Umbilical cord (tissue), 2 donors: ENCODE measurements around the gene COBL. TPM values are rescaled to one million over a fixed set of nuclear protein-coding genes. Genes with fewer than 3 reads are reported as not detected.

Source experiments
- DNase-seq: peaks from one replicate; pipeline ENCODE4 v3.0.0-alpha.2; 2015; ENCODE audit warnings: low spot score
- total RNA-seq: library from RNA; depleted of rRNA; stranded (reverse); fragments of >200 nt; gene quantifications from one replicate; pipeline ENCODE4 v1.2.3, GENCODE V29; 2014; ENCODE audit warnings: low replicate concordance; ENCODE audit not compliant: insufficient read depth

The COBL gene
- total RNA-seq, 1 donor from 2014 or later: 5.3 TPM

DNA sequence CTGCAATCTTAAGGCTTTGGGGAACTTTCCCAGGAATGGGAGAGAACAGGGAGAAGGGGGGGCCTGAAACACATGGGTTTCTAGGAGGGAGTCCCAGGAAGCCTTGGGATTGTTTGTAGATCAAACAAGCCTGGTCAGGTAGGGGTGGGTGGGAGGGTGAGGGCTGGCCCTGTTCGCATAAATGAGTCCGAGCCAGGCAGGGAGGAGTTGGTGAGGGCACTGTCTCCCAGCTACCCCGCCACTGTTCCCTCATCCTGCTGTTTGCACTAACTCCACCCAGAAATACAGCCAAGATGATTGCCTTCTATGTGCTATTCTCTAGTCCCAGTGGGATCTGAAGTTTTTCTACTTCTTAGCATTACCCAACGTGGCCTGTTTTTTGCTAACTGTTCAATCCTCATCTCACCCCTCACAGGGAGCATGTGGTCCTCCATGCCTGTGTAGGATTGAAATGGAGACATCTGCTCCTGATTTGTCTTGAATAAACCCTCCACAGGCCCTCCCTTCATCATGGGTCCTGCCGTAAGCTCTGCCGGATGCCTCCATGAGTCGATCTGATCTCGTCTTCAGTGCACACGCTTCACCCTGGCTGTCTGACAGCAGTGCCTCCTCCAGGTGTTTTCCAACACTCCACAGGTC lies 257.0 kb downstream of the COBL start:
- DNase-seq: no peak

GRCh38 chr7:51058764-51059163 lies 257.8 kb downstream of the COBL start:
- no peak for DNase-seq

- no peak for DNase-seq
Observed at GRCh38 chr7:51055039-51055840, 261.4 kb downstream of the COBL start.

DNA sequence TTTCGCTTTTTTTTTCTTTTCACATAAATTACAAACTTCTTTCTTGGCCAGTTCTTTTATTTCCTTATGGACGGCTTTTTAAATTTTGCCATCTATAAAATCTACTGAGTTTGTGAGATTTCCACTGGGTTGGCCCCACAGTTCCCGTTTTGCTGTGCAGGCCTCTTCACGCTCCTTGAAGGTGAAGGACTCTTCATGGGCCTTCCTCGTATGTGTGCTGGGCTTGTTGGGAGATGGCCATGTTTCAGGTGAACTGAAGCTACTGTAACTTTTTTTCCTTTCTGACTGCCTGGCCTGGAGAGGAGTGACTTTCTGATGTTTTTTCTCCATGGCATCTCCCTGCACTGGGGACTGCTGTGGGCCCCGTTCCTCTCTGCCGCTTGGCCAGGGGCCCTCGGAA lies 262.4 kb downstream of the COBL start:
- DNase-seq: no peak

GRCh38 chr7:51053160-51053925 lies 263.3 kb downstream of the COBL start:
- DNase-seq: no peak

DNA sequence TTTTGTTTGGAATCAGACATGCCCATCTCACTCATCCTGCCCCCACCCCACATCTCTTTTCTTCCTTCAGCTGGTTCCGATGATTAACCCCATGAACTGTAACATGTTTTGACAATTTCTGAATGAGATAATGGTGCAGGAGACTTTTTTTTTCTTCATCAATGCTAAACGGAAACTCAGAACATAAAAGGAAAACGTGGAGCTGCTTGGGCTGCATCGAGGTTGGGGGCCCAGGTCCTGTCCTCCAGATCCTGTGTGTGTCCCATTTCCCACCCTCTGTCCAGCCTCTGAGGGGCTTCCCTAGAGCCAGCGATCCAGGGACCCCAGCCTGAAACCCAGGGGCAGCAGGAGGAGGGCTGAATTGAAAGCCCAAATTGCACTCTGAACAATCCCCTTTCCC lies 270.1 kb downstream of the COBL start:
- DNase-seq: no peak

GRCh38 chr7:51046103-51046466 lies 270.5 kb downstream of the COBL start:
- no peak for DNase-seq

- no peak for DNase-seq
Observed at GRCh38 chr7:51045319-51046102, 271.1 kb downstream of the COBL start.

- no peak for DNase-seq
Observed at GRCh38 chr7:51043461-51043860, 273.1 kb downstream of the COBL start.

DNA sequence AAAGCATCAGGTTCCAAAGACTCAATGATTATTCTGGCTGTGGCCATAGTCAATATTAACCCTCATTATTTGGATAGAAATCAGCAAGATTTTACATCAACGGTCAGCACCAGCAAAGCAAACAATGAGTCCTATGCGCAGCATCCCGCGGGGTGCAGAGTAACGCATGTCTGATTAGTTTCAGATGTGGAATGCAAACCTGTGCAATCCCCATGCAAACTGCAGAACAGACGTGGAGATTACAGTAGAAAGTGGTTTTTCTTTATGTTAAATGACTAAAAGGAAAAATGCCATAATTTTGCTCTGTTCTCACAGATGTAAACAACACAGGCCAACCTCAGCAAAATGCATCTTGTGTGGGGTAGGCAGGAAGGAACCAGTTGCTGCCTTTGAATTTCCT lies 275.8 kb downstream of the COBL start:
- DNase-seq: no peak

DNA sequence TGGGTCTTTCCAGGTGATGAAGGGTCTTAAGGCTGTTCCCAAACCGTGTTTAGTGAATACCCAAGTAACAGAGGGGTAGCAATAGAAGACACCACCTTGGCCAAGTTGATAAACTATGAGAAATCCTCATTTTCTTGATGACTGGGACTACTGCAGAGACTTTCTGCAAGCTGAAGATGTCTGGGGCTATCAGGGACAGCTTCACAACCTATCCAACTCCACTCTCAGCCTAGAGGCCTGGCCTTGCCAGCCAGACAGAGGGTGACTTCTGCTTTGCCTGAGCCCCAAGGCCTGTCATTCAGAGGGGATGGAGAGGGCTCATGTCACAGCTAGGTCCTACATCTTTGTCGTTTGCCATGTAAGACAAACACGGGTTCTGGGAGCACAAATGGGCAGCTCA lies 278.0 kb downstream of the COBL start:
- DNase-seq: no peak

- DNase-seq: peak; percentile 40
Observed at GRCh38 chr7:51035716-51036115, 280.9 kb downstream of the COBL start.

- peak; percentile 91 for DNase-seq
Observed at GRCh38 chr7:51034521-51035264, 281.9 kb downstream of the COBL start.

DNA sequence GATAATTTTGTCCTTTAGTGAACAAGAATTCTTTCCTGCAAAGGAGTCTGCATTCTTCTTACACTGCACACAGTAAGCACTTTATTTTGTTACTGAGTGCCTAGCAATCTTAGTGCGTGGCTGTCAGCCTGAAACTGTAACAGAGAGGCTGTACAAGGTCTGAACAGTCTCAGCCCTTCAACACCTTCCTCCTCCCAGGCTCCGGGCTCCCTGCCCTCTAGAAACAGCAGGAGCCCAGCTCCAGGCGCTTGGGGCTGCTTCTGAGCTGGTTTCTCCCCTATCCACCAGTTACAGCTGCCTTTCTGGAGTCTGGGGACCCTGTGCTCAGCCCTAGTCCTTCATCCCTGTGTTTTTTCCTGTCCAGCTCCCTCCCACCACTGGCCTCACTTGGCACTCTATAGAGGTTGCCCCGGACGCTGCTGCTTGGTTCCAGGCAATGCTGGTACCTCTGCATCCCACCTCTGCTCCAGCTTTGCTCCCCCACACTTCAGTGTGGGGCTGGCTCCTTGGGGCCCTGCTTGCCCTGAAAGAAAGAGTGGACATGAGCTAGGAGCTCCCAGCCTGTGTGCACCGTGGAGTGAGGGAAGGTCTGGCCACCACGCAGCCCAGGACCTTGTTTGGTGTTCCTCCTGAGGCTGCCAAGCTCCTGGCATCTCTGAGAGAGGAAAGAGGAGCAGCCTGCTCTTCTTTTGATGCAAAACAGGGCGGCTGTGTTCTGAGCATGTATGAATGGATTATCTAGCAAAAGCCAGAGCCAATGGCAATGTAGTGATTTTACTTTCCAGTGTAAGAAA lies 282.7 kb downstream of the COBL start:
- peak; percentile 56 for DNase-seq

GRCh38 chr7:51031791-51032515 lies 284.7 kb downstream of the COBL start:
- no peak for DNase-seq

DNA sequence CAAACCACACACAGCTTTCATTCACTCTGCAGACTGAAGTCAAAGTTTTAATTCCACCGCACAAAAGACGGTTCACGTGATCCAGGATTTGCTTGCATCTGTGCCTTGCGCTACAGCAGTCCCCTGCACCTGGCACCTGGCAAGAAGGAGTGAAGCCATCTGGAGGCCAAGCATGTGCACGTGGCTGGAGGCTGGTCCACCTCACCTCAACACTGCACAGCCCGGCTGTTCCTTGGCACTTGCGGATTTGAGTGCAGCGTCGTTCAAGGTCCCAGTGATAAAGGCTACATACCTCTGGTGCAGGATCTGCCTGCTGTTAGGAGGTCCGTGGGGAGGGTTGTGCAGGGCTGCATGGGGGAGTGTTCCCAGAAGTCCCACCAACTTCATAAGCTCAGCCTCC lies 285.4 kb downstream of the COBL start:
- no peak for DNase-seq

GRCh38 chr7:51029701-51030191 lies 286.9 kb downstream of the COBL start:
- peak; percentile 18 for DNase-seq

GRCh38 chr7:51029131-51029530 lies 287.5 kb downstream of the COBL start:
- DNase-seq: no peak
